GM12878 (cell line): ENCODE measurements around the gene AGBL4. TPM values are rescaled to one million over a fixed set of nuclear protein-coding genes. Genes with fewer than 3 reads are reported as not detected.
A peak's percentile ranks its signal among the peaks of the same experiment; 100 is the strongest.

ENCODE experiments used
- ATAC-seq: fragments of 200-7000 bp; cut with Tn5 transposase; 3 replicates; pipeline ENCODE4 v1.9.1; 2020; ENCODE audit warnings: mild to moderate bottlenecking, moderate library complexity
- BruUV-seq: library from RNA; stranded (reverse); fragments of 400-500 nt; replicated peaks from 2 replicates; lab custom pipeline; 2021; lab: Mats Ljungman, UMichigan
- CTCF ChIA-PET: fragments of 300-600 bp; sonication (Branson Sonifier 250); formaldehyde crosslinking; extraction: SDS; loops from one replicate; lab custom pipeline; 2021; ENCODE audit warnings: inconsistent platforms; lab: Yijun Ruan, JAX
- POLR2A ChIA-PET: fragments of 350-600 bp; formaldehyde crosslinking; extraction: SDS; loops from one replicate; lab custom pipeline; 2021; ENCODE audit warnings: inconsistent platforms; lab: Charles Lee
- RAD21 ChIA-PET: fragments of 300-600 bp; sonication (Branson Sonifier 250); formaldehyde crosslinking; loops from one replicate; lab custom pipeline; 2023; ENCODE audit warnings: antibody characterized with exemption; ENCODE audit not compliant: unreplicated experiment; lab: Charles Lee
- SMC1A ChIA-PET: fragments of 300-600 bp; sonication (Branson Sonifier 250); formaldehyde crosslinking; loops from one replicate; lab custom pipeline; 2023; ENCODE audit not compliant: unreplicated experiment, uncharacterized antibody; lab: Charles Lee
- DNase-seq: peaks from one replicate; pipeline ENCODE4 v3.0.0-alpha.2; 2011; ENCODE audit warnings: low read depth, low spot score
- FAIRE-seq: peaks from 3 replicates; lab custom pipeline; 2011; peaks lifted over from hg19 to GRCh38; lab: Jason Lieb, UNC
- H2AFZ ChIP-seq: 2 replicates; pipeline ENCODE4 v1.6.0; 2011; ENCODE audit warnings: low read depth, low read length, control low read depth; ENCODE audit not compliant: control insufficient read depth
- H3K27ac ChIP-seq: 2 replicates; pipeline ENCODE4 v1.5.1; 2011; ENCODE audit warnings: control low read depth; ENCODE audit not compliant: control insufficient read depth, insufficient read depth
- H3K27me3 ChIP-seq, 2 experiments: replicated peaks in 1 of 2; 2 replicates each; pipeline versions ENCODE4 v1.6.0 to v1.6.1; 2011; ENCODE audit warnings: low read length in 1 of 2; ENCODE audit not compliant: control insufficient read depth in 2 of 2, insufficient read depth in 2 of 2
- H3K36me3 ChIP-seq, 2 experiments: 2 replicates each; pipeline ENCODE4 v1.5.1; 2011; ENCODE audit warnings: low read length in 1 of 2; ENCODE audit not compliant: control insufficient read depth in 2 of 2, insufficient read depth in 2 of 2
- H3K4me1 ChIP-seq: 2 replicates; pipeline ENCODE4 v1.6.1; 2011; ENCODE audit warnings: mild to moderate bottlenecking, low read length, moderate library complexity, mixed read lengths; ENCODE audit not compliant: control insufficient read depth, insufficient read depth
- H3K4me2 ChIP-seq: 2 replicates; pipeline ENCODE4 v1.6.0; 2011; ENCODE audit warnings: control low read depth; ENCODE audit not compliant: control insufficient read depth, insufficient read depth
- H3K4me3 ChIP-seq: fragments of 200-600 bp; sonication (generic); 2 replicates; pipeline ENCODE4 v1.5.1; 2016
- H3K79me2 ChIP-seq: 2 replicates; pipeline ENCODE4 v1.6.0; 2011; ENCODE audit warnings: low read length; ENCODE audit not compliant: control insufficient read depth, insufficient read depth
- H3K9ac ChIP-seq: 2 replicates; pipeline ENCODE4 v1.8.0; 2011; ENCODE audit warnings: low read length, control low read depth, mixed read lengths; ENCODE audit not compliant: control insufficient read depth, insufficient read depth
- H3K9me3 ChIP-seq: replicated peaks from 3 replicates; pipeline ENCODE4 v1.5.1; 2011; ENCODE audit warnings: mild to moderate bottlenecking, low read length; ENCODE audit not compliant: control insufficient read depth, insufficient read depth
- H4K20me1 ChIP-seq: 2 replicates; pipeline ENCODE4 v1.6.0; 2011; ENCODE audit not compliant: control insufficient read depth, insufficient read depth
- FOXK2 ChIP-seq: fragments of 450-650 bp; IDR thresholded peaks from 2 replicates; pipeline ENCODE4 v1.6.1; 2017; ENCODE audit warnings: mild to moderate bottlenecking, moderate library complexity
- HDAC2 ChIP-seq: fragments of 200-600 bp; sonication (generic); IDR thresholded peaks from 2 replicates; pipeline ENCODE4 v1.6.1; 2017
- SIX5 ChIP-seq: IDR thresholded peaks from 2 replicates; pipeline ENCODE4 v1.6.1; 2011; ENCODE audit warnings: mild to moderate bottlenecking, low read depth, low read length, moderate library complexity; ENCODE audit not compliant: severe bottlenecking
- WGBS: methylation state at CpG from one replicate; pipeline ENCODE4 v1.1.6; 2016; ENCODE audit warnings: low lambda C conversion rate; ENCODE audit not compliant: insufficient replicate concordance, insufficient coverage; ENCODE audit errors: missing lambda C conversion rate; 5-methylcytosine and 5-hydroxymethylcytosine counted together
- in situ Hi-C: fragments of 300-500 bp; cut with MboI; formaldehyde crosslinking; loops from 9 replicates; pipeline ENCODE4 v1.14.3; 2018; ENCODE audit warnings: mixed read lengths
- intact Hi-C: fragments of 100-400 bp; cut with micrococcal nuclease; formaldehyde crosslinking; loops from one replicate; pipeline ENCODE4 v1.14.2; 2022; ENCODE audit not compliant: unreplicated experiment
- polyA plus RNA-seq, 11 experiments: library from polyadenylated mRNA; depleted of rRNA in 4 of 11; unstranded in 6 of 11; stranded (reverse) in 5 of 11; fragments of >200 nt; fragmentation: Nextera tagmentation in 4 of 11; fragmentation: Illumina TruSeq in 1 of 11; extraction: Ambion mirVana in 4 of 11; extraction: Trizol in 1 of 11; gene quantifications; 1 replicate in 1 of 11; 2 replicates in 10 of 11; pipeline versions ENCODE4 v1.2.1 to v1.2.3, GENCODE V29; 2011 to 2016; ENCODE audit warnings: inconsistent platforms in 2 of 11, missing spikeins in 2 of 11, low read depth in 1 of 11
- total RNA-seq, 4 experiments: library from RNA; depleted of rRNA in 3 of 4; stranded (reverse); fragments of >200 nt in 3 of 4; fragmentation: Illumina TruSeq in 1 of 4; extraction: Trizol in 1 of 4; gene quantifications; 2 replicates each; pipeline versions ENCODE4 v1.2.1 to v1.2.3, GENCODE V29; 2013 to 2021
- TF ChIP-seq, protein P1 (sequence below): IDR thresholded peaks from 2 replicates; pipeline ENCODE4 v1.6.1; 2012; ENCODE audit warnings: improper control_type of control experiment, low read depth, low read length; ENCODE audit not compliant: insufficient replicate concordance
- TF ChIP-seq, protein P2 (sequence below), 3 experiments: IDR thresholded peaks in 2 of 3; conservative IDR thresholded peaks in 1 of 3; 2 replicates each; pipeline ENCODE4 v1.5.1; 2011; ENCODE audit warnings: low read depth in 3 of 3, low read length in 3 of 3, mild to moderate bottlenecking in 3 of 3, control low read depth in 2 of 3, moderate library complexity in 2 of 3, inconsistent platforms in 1 of 3, mixed read lengths in 1 of 3; ENCODE audit not compliant: control insufficient read depth in 2 of 3, insufficient read depth in 1 of 3; ENCODE audit errors: extremely low read depth in 1 of 3
- TF ChIP-seq, protein P3 (sequence below): fragments of 450-650 bp; IDR thresholded peaks from 2 replicates; pipeline ENCODE4 v1.6.1; 2017; ENCODE audit warnings: low read depth, mild to moderate bottlenecking, moderate library complexity

Gene AGBL4
- total and polyA plus RNA-seq, 10 of the 15 experiments (the other 5 are each of a cell fraction or from before 2014, with no cell fraction given), result 0.31 TPM; not detected in 9

DNA sequence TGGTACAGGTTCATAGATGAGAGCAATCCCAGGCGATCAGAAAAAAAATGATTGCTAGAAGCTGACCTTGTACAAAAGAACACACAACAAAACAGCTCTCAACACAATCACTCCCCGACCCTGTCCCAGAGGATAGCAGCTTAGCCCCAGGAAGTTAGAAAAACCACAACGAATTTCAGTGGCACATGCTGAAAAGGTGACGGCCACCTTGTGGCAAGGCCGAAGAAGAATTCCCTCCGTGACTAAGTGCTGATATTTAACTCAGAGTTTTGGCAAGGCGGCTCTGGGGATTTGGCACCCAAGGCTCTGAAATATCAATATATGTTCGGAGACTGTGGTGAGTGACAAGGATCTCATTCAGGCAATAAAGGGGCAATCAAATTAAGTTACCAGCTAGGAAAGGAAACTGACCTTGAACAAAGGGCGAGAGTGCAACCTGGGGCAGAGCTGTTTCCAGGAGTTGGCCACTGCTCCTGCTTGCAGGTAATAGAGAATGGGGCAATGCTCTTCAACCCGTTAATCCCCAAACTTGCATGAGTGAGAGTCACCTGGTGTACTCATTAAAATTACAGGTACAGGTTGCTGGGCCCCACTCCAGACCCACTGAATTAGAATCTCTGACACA, 1343.2 kb downstream of the AGBL4 start:
- no peak overlapping the region for H3K4me2 ChIP-seq
- peaks cover 0 to 4% of the 10 kb centered on the region in 2 experiments; a peak in 1 of 4 replicates for H3K27me3 ChIP-seq
- H4K20me1 ChIP-seq, result no peaks in the 10 kb centered on the region; the same call in 1 of the 2 replicates
- in situ Hi-C loops, result no loop called here
- no peak for DNase-seq
- WGBS, result 26% methylated on average over 10 of the region's 10 CpGs
- SMC1A ChIA-PET, result interaction anchor here (1.1 kb wide), 1 partner anchor 14 kb away, joined by 3 read pairs; no protein-coding TSS in a partner anchor
- no peak for ATAC-seq
- RAD21 ChIA-PET, result interaction anchor here (1.3 to 4.0 kb wide), 2 partner anchors 16 to 137 kb away, joined by 4 to 37 read pairs; no protein-coding TSS in a partner anchor
- no TSS peak for BruUV-seq
- H3K79me2 ChIP-seq, result no peaks in the 10 kb centered on the region
- intact Hi-C loops, result no loop called here
- no peaks in the 10 kb centered on the region; the same call in 1 of the 2 replicates for H3K4me1 ChIP-seq
- POLR2A ChIA-PET, result no interaction called here
- H2AFZ ChIP-seq, result no peak overlapping the region
- CTCF ChIA-PET, result interaction anchor here (4.2 kb wide), 1 partner anchor 16 kb away, joined by 65 read pairs; no protein-coding TSS in a partner anchor
- TF ChIP-seq SIX5, result no peak
- no peak for TF ChIP-seq FOXK2
- TF ChIP-seq, protein P1, sequence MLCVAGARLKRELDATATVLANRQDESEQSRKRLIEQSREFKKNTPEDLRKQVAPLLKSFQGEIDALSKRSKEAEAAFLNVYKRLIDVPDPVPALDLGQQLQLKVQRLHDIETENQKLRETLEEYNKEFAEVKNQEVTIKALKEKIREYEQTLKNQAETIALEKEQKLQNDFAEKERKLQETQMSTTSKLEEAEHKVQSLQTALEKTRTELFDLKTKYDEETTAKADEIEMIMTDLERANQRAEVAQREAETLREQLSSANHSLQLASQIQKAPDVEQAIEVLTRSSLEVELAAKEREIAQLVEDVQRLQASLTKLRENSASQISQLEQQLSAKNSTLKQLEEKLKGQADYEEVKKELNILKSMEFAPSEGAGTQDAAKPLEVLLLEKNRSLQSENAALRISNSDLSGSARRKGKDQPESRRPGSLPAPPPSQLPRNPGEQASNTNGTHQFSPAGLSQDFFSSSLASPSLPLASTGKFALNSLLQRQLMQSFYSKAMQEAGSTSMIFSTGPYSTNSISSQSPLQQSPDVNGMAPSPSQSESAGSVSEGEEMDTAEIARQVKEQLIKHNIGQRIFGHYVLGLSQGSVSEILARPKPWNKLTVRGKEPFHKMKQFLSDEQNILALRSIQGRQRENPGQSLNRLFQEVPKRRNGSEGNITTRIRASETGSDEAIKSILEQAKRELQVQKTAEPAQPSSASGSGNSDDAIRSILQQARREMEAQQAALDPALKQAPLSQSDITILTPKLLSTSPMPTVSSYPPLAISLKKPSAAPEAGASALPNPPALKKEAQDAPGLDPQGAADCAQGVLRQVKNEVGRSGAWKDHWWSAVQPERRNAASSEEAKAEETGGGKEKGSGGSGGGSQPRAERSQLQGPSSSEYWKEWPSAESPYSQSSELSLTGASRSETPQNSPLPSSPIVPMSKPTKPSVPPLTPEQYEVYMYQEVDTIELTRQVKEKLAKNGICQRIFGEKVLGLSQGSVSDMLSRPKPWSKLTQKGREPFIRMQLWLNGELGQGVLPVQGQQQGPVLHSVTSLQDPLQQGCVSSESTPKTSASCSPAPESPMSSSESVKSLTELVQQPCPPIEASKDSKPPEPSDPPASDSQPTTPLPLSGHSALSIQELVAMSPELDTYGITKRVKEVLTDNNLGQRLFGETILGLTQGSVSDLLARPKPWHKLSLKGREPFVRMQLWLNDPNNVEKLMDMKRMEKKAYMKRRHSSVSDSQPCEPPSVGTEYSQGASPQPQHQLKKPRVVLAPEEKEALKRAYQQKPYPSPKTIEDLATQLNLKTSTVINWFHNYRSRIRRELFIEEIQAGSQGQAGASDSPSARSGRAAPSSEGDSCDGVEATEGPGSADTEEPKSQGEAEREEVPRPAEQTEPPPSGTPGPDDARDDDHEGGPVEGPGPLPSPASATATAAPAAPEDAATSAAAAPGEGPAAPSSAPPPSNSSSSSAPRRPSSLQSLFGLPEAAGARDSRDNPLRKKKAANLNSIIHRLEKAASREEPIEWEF, result no peak
- TF ChIP-seq, protein P2, sequence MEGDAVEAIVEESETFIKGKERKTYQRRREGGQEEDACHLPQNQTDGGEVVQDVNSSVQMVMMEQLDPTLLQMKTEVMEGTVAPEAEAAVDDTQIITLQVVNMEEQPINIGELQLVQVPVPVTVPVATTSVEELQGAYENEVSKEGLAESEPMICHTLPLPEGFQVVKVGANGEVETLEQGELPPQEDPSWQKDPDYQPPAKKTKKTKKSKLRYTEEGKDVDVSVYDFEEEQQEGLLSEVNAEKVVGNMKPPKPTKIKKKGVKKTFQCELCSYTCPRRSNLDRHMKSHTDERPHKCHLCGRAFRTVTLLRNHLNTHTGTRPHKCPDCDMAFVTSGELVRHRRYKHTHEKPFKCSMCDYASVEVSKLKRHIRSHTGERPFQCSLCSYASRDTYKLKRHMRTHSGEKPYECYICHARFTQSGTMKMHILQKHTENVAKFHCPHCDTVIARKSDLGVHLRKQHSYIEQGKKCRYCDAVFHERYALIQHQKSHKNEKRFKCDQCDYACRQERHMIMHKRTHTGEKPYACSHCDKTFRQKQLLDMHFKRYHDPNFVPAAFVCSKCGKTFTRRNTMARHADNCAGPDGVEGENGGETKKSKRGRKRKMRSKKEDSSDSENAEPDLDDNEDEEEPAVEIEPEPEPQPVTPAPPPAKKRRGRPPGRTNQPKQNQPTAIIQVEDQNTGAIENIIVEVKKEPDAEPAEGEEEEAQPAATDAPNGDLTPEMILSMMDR (IDR thresholded peaks at IDR 0.05 in 2 of 3, conservative IDR thresholded peaks at IDR 0.05 in 1 of 3; ENCODE audit: control insufficient read depth in 2 of 3, extremely low read depth in 1 of 3, insufficient read depth in 1 of 3, low read depth in 3 of 3, low read length in 3 of 3), result 0 out of 6 replicates have a peak, but pooled peaks of 1 of the 3 experiments have one; percentile 3
- no peak for TF ChIP-seq HDAC2
- TF ChIP-seq, protein P3, sequence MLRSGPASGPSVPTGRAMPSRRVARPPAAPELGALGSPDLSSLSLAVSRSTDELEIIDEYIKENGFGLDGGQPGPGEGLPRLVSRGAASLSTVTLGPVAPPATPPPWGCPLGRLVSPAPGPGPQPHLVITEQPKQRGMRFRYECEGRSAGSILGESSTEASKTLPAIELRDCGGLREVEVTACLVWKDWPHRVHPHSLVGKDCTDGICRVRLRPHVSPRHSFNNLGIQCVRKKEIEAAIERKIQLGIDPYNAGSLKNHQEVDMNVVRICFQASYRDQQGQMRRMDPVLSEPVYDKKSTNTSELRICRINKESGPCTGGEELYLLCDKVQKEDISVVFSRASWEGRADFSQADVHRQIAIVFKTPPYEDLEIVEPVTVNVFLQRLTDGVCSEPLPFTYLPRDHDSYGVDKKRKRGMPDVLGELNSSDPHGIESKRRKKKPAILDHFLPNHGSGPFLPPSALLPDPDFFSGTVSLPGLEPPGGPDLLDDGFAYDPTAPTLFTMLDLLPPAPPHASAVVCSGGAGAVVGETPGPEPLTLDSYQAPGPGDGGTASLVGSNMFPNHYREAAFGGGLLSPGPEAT, result no peak
- no peaks in the 10 kb centered on the region for H3K9me3 ChIP-seq
- H3K9ac ChIP-seq, result no peak overlapping the region
- H3K27ac ChIP-seq, result no peak overlapping the region
- no peak for FAIRE-seq
- H3K4me3 ChIP-seq, result no peak overlapping the region
- no peaks in the 10 kb centered on the region for H3K36me3 ChIP-seq
